ENCODE data around the gene SORCS1.

GRCh38 chr10:106935978-106936451 lies 228.5 kb downstream of the SORCS1 start:
- no peak for TF ChIP-seq ZSCAN29 (CRISPR knock-in tag; conservative IDR thresholded peaks at IDR 0.05)
- no peak for TF ChIP-seq ZNF83 (CRISPR knock-in tag; IDR thresholded peaks at IDR 0.05; ENCODE audit: borderline replicate concordance)
- TF ChIP-seq FUBP1 (CRISPR knock-in tag; IDR thresholded peaks at IDR 0.05; ENCODE audit: borderline replicate concordance): no peak
- no peak for TF ChIP-seq MED13 (CRISPR knock-in tag; IDR thresholded peaks at IDR 0.05)
- no peak for TF ChIP-seq NFYB (CRISPR knock-in tag; IDR thresholded peaks at IDR 0.05)
- no peak for TF ChIP-seq POLR2AphosphoS5 (IDR thresholded peaks at IDR 0.05; ENCODE audit: low read depth, low read length)

Measured in HepG2 (cell line).